Activated naive CD8-positive, alpha-beta T cell treated with anti-CD3 and anti-CD28 coated beads for 36 hours (primary cell): ENCODE data around the gene SPEG. TPM values are rescaled to one million over a fixed set of nuclear protein-coding genes. Genes with fewer than 3 reads are reported as not detected.

Experiments
- DNase-seq: peaks from one replicate; pipeline ENCODE4 v3.0.0; 2021
- H3K27ac Mint-ChIP-seq: one replicate; pipeline ENCODE4 v1.8.0; 2022; ENCODE audit warnings: mild to moderate bottlenecking, moderate library complexity, mixed read lengths
- H3K27me3 Mint-ChIP-seq: one replicate; pipeline ENCODE4 v1.8.0; 2022; ENCODE audit warnings: mild to moderate bottlenecking, mixed read lengths
- H3K36me3 Mint-ChIP-seq: one replicate; pipeline ENCODE4 v1.8.0; 2021; ENCODE audit warnings: mild to moderate bottlenecking, mixed read lengths
- H3K4me1 Mint-ChIP-seq: one replicate; pipeline ENCODE4 v1.8.0; 2021; ENCODE audit warnings: mixed read lengths
- H3K4me3 Mint-ChIP-seq: one replicate; pipeline ENCODE4 v1.8.0; 2022; ENCODE audit warnings: mild to moderate bottlenecking, moderate library complexity, mixed read lengths
- H3K9me3 Mint-ChIP-seq: one replicate; pipeline ENCODE4 v1.8.0; 2022; ENCODE audit warnings: mixed read lengths
- total RNA-seq, 2 experiments: library from RNA; stranded (reverse); gene quantifications; one replicate each; pipeline ENCODE4 v1.2.3, GENCODE V29; 2021

SPEG gene
- total RNA-seq, 2 experiments from 2014 or later: 1.5 to 1.6 TPM

GRCh38 chr2:219415580-219416234 lies 18.9 kb upstream of the SPEG start:
- Mint-ChIP-seq H3K27me3 (peaks cover 37% of the 10 kb centered on the region), H3K4me1 (no peaks in the 10 kb centered on the region), H3K9me3 (peaks cover 3% of the 10 kb centered on the region), H3K27ac (no peak overlapping the region), H3K4me3 (no peak overlapping the region), H3K36me3 (peaks cover 3% of the 10 kb centered on the region)
- no peak for DNase-seq

DNA sequence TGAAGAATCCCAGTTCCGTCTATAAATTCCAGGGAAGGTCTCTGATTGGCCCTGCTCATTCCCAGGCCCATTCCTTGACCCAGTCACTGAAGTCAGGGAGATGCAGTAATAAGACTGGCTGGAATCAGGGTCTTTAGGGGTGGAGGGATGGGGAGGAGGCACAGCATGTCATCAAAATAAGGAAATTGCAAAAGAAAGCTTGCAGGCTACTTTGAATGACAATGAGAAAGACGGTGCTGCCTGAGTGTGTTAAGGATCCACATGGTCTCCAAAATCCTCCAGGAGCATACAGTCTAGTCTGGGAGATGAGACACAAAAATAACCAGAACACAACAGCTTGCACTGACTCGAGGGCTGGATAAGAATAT lies 18.4 kb upstream of the SPEG start:
- Mint-ChIP-seq H3K27ac (no peak overlapping the region), H3K27me3 (peaks cover 40% of the 10 kb centered on the region), H3K36me3 (peaks cover 3% of the 10 kb centered on the region), H3K9me3 (peaks cover 3% of the 10 kb centered on the region), H3K4me1 (no peaks in the 10 kb centered on the region), H3K4me3 (no peak overlapping the region)
- DNase-seq: no peak

DNA sequence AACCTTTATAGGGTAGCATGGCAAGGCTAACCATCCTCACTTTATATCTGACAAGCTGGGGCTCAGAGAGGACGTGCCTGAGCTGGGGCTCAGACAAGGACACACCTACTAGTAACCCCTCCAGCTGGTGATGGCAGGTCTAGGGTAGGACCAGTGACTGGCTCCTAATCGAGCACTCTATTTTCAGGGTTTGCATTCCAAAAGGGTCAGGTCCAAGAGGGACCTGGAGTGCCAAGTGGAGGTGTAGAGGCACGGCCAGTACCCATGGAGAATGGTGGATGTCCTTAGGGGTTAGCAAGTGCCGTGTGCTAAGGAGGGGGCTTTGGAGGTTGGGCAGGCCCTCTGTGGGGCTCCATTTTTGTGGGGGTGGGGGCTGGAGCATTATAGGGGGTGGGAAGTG lies 17.7 kb upstream of the SPEG start:
- H3K4me1 Mint-ChIP-seq: no peaks in the 10 kb centered on the region
- no peak overlapping the region for H3K4me3 Mint-ChIP-seq
- no peak overlapping the region for H3K27ac Mint-ChIP-seq
- no peak for DNase-seq
- peaks cover 2% of the 10 kb centered on the region for H3K36me3 Mint-ChIP-seq
- peaks cover 3% of the 10 kb centered on the region for H3K9me3 Mint-ChIP-seq
- peaks cover 41% of the 10 kb centered on the region for H3K27me3 Mint-ChIP-seq

GRCh38 chr2:219417374-219417773 lies 17.3 kb upstream of the SPEG start:
- Mint-ChIP-seq H3K27me3 (peaks cover 42% of the 10 kb centered on the region), H3K4me3 (no peak overlapping the region), H3K4me1 (no peaks in the 10 kb centered on the region), H3K36me3 (peaks cover under 1% of the 10 kb centered on the region), H3K9me3 (peaks cover under 1% of the 10 kb centered on the region), H3K27ac (no peak overlapping the region)
- DNase-seq: no peak

GRCh38 chr2:219418155-219419011 lies 16.3 kb upstream of the SPEG start, which contains the start of gene DES:
Gene DES (plus strand): TSS chr2:219418377. CDS start chr2:219418463, 86 bp downstream.
- peaks cover 34% of the 10 kb centered on the region for H3K27me3 Mint-ChIP-seq
- H3K4me1 Mint-ChIP-seq: no peaks in the 10 kb centered on the region
- no peaks in the 10 kb centered on the region for H3K36me3 Mint-ChIP-seq

DNA sequence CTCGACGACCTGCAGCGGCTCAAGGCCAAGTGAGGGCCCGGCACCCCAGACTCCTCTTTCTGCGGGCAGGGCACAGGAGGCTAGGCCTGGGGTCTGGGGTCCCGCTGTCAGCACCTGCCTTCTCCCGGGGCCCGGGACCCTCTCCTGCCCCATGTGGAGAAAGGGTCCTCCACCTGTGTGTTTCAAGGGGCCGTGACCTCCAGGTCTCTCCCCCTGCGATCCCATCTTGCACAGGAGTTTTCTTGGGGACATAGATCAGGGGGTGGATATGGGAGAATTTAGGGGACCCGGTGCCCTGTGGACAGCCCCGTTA lies 15.7 kb upstream of the SPEG start:
- Mint-ChIP-seq H3K36me3 (no peaks in the 10 kb centered on the region), H3K9me3 (no peaks in the 10 kb centered on the region), H3K27ac (no peak overlapping the region), H3K4me1 (no peaks in the 10 kb centered on the region), H3K4me3 (no peak overlapping the region), H3K27me3 (peaks cover 29% of the 10 kb centered on the region)
- no peak for DNase-seq

More at GRCh38 chr2:219418155-219419011, 16.3 kb upstream of the SPEG start, which contains the start of gene DES:
- Mint-ChIP-seq H3K27ac (no peak within 1 kb of the TSS), H3K9me3 (no peaks in the 10 kb centered on the region), H3K4me3 (no peak within 1 kb of the TSS)
- DNase-seq: no peak

- Mint-ChIP-seq H3K27ac (no peak overlapping the region), H3K4me3 (no peak overlapping the region), H3K36me3 (no peaks in the 10 kb centered on the region), H3K27me3 (peaks cover 30% of the 10 kb centered on the region), H3K9me3 (no peaks in the 10 kb centered on the region), H3K4me1 (no peaks in the 10 kb centered on the region)
- no peak for DNase-seq
These were observed 15.1 kb upstream of the SPEG start for GRCh38 chr2:219419331-219420197.

- H3K36me3 Mint-ChIP-seq: no peaks in the 10 kb centered on the region
- no peak overlapping the region for H3K4me3 Mint-ChIP-seq
- H3K4me1 Mint-ChIP-seq: no peaks in the 10 kb centered on the region
- peaks cover 36% of the 10 kb centered on the region for H3K27me3 Mint-ChIP-seq
- no peak for DNase-seq
- H3K9me3 Mint-ChIP-seq: no peaks in the 10 kb centered on the region
- no peak overlapping the region for H3K27ac Mint-ChIP-seq
These were observed 14.0 kb upstream of the SPEG start for GRCh38 chr2:219420687-219421086.

- no peak overlapping the region for H3K4me3 Mint-ChIP-seq
- no peaks in the 10 kb centered on the region for H3K4me1 Mint-ChIP-seq
- H3K27ac Mint-ChIP-seq: no peak overlapping the region
- DNase-seq: no peak
- H3K27me3 Mint-ChIP-seq: peaks cover 40% of the 10 kb centered on the region
- no peaks in the 10 kb centered on the region for H3K36me3 Mint-ChIP-seq
- H3K9me3 Mint-ChIP-seq: no peaks in the 10 kb centered on the region
These were observed 13.3 kb upstream of the SPEG start for GRCh38 chr2:219421323-219421722.

DNA sequence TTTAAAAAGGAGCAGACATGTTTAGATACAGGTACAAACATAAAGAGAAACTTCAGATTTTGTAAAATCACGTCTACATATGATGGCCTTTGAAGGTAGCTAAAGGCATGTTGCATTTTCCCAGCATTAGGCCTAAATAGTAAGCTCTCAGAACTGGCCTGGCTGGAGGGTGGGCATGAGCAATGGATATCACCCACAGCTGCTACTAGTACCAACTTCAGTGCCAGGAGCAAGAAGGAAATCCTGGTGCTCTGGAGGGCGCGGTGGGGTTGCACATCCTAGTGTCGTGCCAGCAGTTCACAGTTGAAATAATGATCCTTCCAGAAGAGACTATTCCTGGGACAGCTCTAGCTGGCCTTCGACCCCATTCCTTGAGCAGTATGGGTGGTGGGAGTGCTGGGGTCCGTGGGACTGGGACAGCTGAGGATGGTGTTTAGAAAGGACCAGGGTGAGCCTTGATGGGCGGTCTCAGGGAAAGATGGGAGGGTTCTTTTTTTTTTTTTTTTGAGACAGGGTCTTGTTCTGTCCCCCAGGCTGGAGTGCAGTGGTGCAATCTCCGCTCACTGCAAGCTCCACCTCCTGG lies 11.6 kb upstream of the SPEG start:
- no peaks in the 10 kb centered on the region for H3K9me3 Mint-ChIP-seq
- peaks cover 42% of the 10 kb centered on the region for H3K27me3 Mint-ChIP-seq
- H3K27ac Mint-ChIP-seq: no peak overlapping the region
- H3K4me1 Mint-ChIP-seq: no peaks in the 10 kb centered on the region
- no peaks in the 10 kb centered on the region for H3K36me3 Mint-ChIP-seq
- no peak for DNase-seq
- no peak overlapping the region for H3K4me3 Mint-ChIP-seq

- peaks cover 42% of the 10 kb centered on the region for H3K27me3 Mint-ChIP-seq
- H3K9me3 Mint-ChIP-seq: no peaks in the 10 kb centered on the region
- no peak overlapping the region for H3K4me3 Mint-ChIP-seq
- no peak overlapping the region for H3K27ac Mint-ChIP-seq
- no peak for DNase-seq
- no peaks in the 10 kb centered on the region for H3K4me1 Mint-ChIP-seq
- no peaks in the 10 kb centered on the region for H3K36me3 Mint-ChIP-seq
These were observed 10.8 kb upstream of the SPEG start for GRCh38 chr2:219423652-219424377.

DNA sequence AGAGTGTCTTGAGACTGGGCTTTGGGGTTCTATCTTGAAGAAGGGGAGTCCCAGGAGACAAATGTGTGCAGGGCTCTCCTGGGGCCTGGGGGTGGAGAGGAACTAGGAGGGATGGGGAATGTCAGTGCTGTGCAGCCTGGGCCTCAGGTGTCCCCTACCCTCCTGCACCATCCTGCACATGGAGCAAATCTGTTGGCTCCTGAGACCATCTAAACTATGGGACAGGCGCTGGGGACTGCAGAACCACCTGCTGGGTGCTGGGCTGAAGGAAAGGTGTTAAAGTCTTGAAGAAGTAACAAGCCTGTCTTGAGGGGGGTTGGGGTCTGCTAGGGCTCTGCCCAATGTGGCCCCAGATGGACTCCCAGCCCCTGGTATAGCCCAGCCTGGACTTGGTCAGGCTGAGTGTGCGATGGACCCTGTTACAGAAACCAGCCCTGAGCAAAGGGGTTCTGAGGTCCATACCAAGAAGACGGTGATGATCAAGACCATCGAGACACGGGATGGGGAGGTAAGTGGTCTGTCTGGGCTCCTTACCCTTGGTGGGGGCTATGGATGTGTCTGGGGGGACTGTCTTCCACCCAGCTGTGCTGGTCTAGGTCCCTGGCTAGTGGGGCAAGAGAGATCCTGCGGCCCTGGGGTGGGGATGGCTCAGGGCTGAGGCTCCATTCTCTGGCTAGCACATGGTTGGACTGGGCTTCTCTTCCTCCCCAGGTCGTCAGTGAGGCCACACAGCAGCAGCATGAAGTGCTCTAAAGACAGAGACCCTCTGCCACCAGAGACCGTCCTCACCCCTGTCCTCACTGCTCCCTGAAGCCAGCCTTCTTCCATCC lies 9.2 kb upstream of the SPEG start:
- Mint-ChIP-seq H3K27me3 (peaks cover 27% of the 10 kb centered on the region), H3K27ac (no peak overlapping the region), H3K9me3 (no peaks in the 10 kb centered on the region), H3K4me1 (no peaks in the 10 kb centered on the region), H3K4me3 (no peak overlapping the region), H3K36me3 (no peaks in the 10 kb centered on the region)
- DNase-seq: no peak

DNA sequence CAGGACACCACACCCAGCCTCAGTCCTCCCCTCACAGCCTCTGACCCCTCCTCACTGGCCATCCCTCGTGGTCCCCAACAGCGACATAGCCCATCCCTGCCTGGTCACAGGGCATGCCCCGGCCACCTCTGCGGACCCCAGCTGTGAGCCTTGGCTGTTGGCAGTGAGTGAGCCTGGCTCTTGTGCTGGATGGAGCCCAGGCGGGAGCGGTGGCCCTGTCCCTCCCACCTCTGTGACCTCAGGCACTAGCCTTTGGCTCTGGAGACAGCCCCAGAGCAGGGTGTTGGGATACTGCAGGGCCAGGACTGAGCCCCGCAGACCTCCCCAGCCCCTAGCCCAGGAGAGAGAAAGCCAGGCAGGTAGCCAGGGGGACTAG lies 8.6 kb upstream of the SPEG start:
- H3K4me3 Mint-ChIP-seq: no peak overlapping the region
- DNase-seq: no peak
- H3K36me3 Mint-ChIP-seq: no peaks in the 10 kb centered on the region
- no peaks in the 10 kb centered on the region for H3K9me3 Mint-ChIP-seq
- no peaks in the 10 kb centered on the region for H3K4me1 Mint-ChIP-seq
- no peak overlapping the region for H3K27ac Mint-ChIP-seq
- peaks cover 22% of the 10 kb centered on the region for H3K27me3 Mint-ChIP-seq
